Osteocyte (in vitro differentiated cells): ENCODE measurements around the gene MAP10. TPM values are rescaled to one million over a fixed set of nuclear protein-coding genes. Genes with fewer than 3 reads are reported as not detected.

Experiments used
- DNase-seq: peaks from one replicate; pipeline ENCODE4 v3.0.0; 2021; ENCODE audit warnings: mixed read lengths; ENCODE audit not compliant: unreplicated experiment; ENCODE audit errors: extremely low spot score
- H3K27ac Mint-ChIP-seq: one replicate; pipeline ENCODE4 v1.8.0; 2021; ENCODE audit warnings: mild to moderate bottlenecking, mixed read lengths; ENCODE audit not compliant: unreplicated experiment
- H3K27me3 Mint-ChIP-seq: one replicate; pipeline ENCODE4 v1.8.0; 2021; ENCODE audit warnings: mixed read lengths; ENCODE audit not compliant: unreplicated experiment
- H3K36me3 Mint-ChIP-seq: one replicate; pipeline ENCODE4 v1.8.0; 2021; ENCODE audit warnings: mixed read lengths; ENCODE audit not compliant: unreplicated experiment
- H3K4me1 Mint-ChIP-seq: one replicate; pipeline ENCODE4 v1.8.0; 2021; ENCODE audit warnings: mixed read lengths; ENCODE audit not compliant: unreplicated experiment
- H3K4me3 Mint-ChIP-seq: one replicate; pipeline ENCODE4 v1.8.0; 2021; ENCODE audit warnings: mild to moderate bottlenecking, moderate library complexity, mixed read lengths; ENCODE audit not compliant: unreplicated experiment
- H3K9me3 Mint-ChIP-seq: one replicate; pipeline ENCODE4 v1.8.0; 2021; ENCODE audit warnings: mixed read lengths; ENCODE audit not compliant: unreplicated experiment
- CTCF ChIP-seq: fragments of 200-600 bp; sonication (generic); IDR thresholded peaks from 2 replicates; pipeline ENCODE4 v1.5.0; 2021; ENCODE audit warnings: antibody characterized with exemption, mild to moderate bottlenecking, moderate library complexity
- total RNA-seq: library from RNA; stranded (reverse); gene quantifications from 2 replicates; pipeline ENCODE4 v1.2.1, GENCODE V29; 2021

Gene MAP10
- total RNA-seq, 1 donor from 2014 or later: 0.38 TPM

GRCh38 chr1:232822530-232822929 lies 17.3 kb downstream of the MAP10 start:
- Mint-ChIP-seq H3K36me3 (no peaks in the 10 kb centered on the region), H3K9me3 (no peaks in the 10 kb centered on the region), H3K27me3 (peaks cover 8% of the 10 kb centered on the region), H3K4me3 (no peak overlapping the region), H3K27ac (no peak overlapping the region), H3K4me1 (no peaks in the 10 kb centered on the region)
- TF ChIP-seq CTCF: no peak
- no peak for DNase-seq

GRCh38 chr1:232826318-232826717 lies 21.1 kb downstream of the MAP10 start:
- Mint-ChIP-seq H3K4me1 (no peaks in the 10 kb centered on the region), H3K36me3 (no peaks in the 10 kb centered on the region), H3K4me3 (no peak overlapping the region), H3K27ac (no peak overlapping the region), H3K27me3 (peaks cover 17% of the 10 kb centered on the region), H3K9me3 (no peaks in the 10 kb centered on the region)
- DNase-seq: no peak
- no peak for TF ChIP-seq CTCF

- Mint-ChIP-seq H3K4me3 (no peak overlapping the region), H3K9me3 (no peaks in the 10 kb centered on the region), H3K27ac (no peak overlapping the region), H3K4me1 (no peaks in the 10 kb centered on the region), H3K36me3 (no peaks in the 10 kb centered on the region), H3K27me3 (peaks cover 42% of the 10 kb centered on the region)
- DNase-seq: no peak
- TF ChIP-seq CTCF: no peak
Observed at GRCh38 chr1:232830661-232831060, 25.4 kb downstream of the MAP10 start.

GRCh38 chr1:232831895-232832294 lies 26.7 kb downstream of the MAP10 start:
- Mint-ChIP-seq H3K27ac (no peak overlapping the region), H3K4me3 (no peak overlapping the region), H3K36me3 (no peaks in the 10 kb centered on the region), H3K4me1 (no peaks in the 10 kb centered on the region), H3K9me3 (no peaks in the 10 kb centered on the region), H3K27me3 (peaks cover 45% of the 10 kb centered on the region)
- TF ChIP-seq CTCF: no peak
- no peak for DNase-seq

GRCh38 chr1:232834066-232834465 lies 28.9 kb downstream of the MAP10 start:
- no peak for DNase-seq
- Mint-ChIP-seq H3K9me3 (no peaks in the 10 kb centered on the region), H3K4me1 (no peaks in the 10 kb centered on the region), H3K27ac (no peak overlapping the region), H3K27me3 (peaks cover 40% of the 10 kb centered on the region), H3K4me3 (no peak overlapping the region), H3K36me3 (no peaks in the 10 kb centered on the region)
- TF ChIP-seq CTCF: no peak
